A549 (cell line): Measurements from ENCODE around the gene GMPR2. TPM values are rescaled to one million over a fixed set of nuclear protein-coding genes. Genes with fewer than 3 reads are reported as not detected.

Experiments
- CBX8 ChIP-seq: fragments of 200-600 bp; sonication (generic); IDR thresholded peaks from 2 replicates; pipeline ENCODE4 v1.6.1; 2016
- CHD2 ChIP-seq: fragments of 150-350 bp; IDR thresholded peaks from 2 replicates; pipeline ENCODE4 v1.6.1; 2014; ENCODE audit warnings: low read length; ENCODE audit not compliant: partially characterized antibody
- E2F6 ChIP-seq: IDR thresholded peaks from 2 replicates; pipeline ENCODE4 v1.6.1; 2012; ENCODE audit warnings: low read depth, borderline replicate concordance
- EHMT2 ChIP-seq: fragments of 200-600 bp; sonication (generic); IDR thresholded peaks from 2 replicates; pipeline ENCODE4 v1.6.1; 2016; ENCODE audit warnings: antibody characterized with exemption, low read depth, mild to moderate bottlenecking, moderate library complexity
- ELK1 ChIP-seq: fragments of 150-350 bp; IDR thresholded peaks from 2 replicates; pipeline ENCODE4 v1.6.1; 2014; ENCODE audit warnings: low read depth, mild to moderate bottlenecking, low read length
- ESRRA ChIP-seq: fragments of 150-350 bp; IDR thresholded peaks from 2 replicates; pipeline ENCODE4 v1.6.1; 2014; ENCODE audit warnings: mild to moderate bottlenecking, low read length, borderline replicate concordance
- FOXS1 ChIP-seq: fragments of 250-450 bp; sonication (Bioruptor Pico); IDR thresholded peaks from 2 replicates; pipeline ENCODE4 v1.5.0; 2020; ENCODE audit warnings: mild to moderate bottlenecking, moderate library complexity
- HMGXB4 ChIP-seq: fragments of 250-450 bp; sonication (Bioruptor Pico); IDR thresholded peaks from 2 replicates; pipeline ENCODE4 v1.5.0; 2021; ENCODE audit warnings: mild to moderate bottlenecking, moderate library complexity, borderline replicate concordance
- JUN ChIP-seq, 2 experiments: fragments of >200 bp; sonication (Bioruptor Twin); formaldehyde crosslinking; IDR thresholded peaks; 2 replicates in 1 of 2; 3 replicates in 1 of 2; pipeline ENCODE4 v1.6.1; 2016 to 2017
- MAX ChIP-seq: IDR thresholded peaks from 2 replicates; pipeline ENCODE4 v1.6.1; 2012
- MAZ ChIP-seq: fragments of 150-350 bp; IDR thresholded peaks from 2 replicates; pipeline ENCODE4 v1.6.1; 2014; ENCODE audit warnings: antibody characterized with exemption, low read depth, low read length, borderline replicate concordance
- MYC ChIP-seq: IDR thresholded peaks from 2 replicates; pipeline ENCODE4 v1.6.1; 2012; ENCODE audit warnings: mild to moderate bottlenecking, inconsistent platforms, low read length, improper control_type of control experiment, borderline replicate concordance
- NFE2L2 ChIP-seq: fragments of 150-350 bp; conservative IDR thresholded peaks from 2 replicates; pipeline ENCODE4 v1.6.1; 2014; ENCODE audit warnings: low read length
- NR3C1 ChIP-seq: fragments of >200 bp; sonication (Bioruptor Twin); formaldehyde crosslinking; IDR thresholded peaks from 3 replicates; pipeline ENCODE4 v1.6.1; 2017
- PBX3 ChIP-seq: IDR thresholded peaks from 2 replicates; pipeline ENCODE4 v1.6.1; 2012
- POLR2A ChIP-seq: IDR thresholded peaks from 2 replicates; pipeline ENCODE4 v1.6.1; 2012; ENCODE audit warnings: mild to moderate bottlenecking, low read length
- RAD21 ChIP-seq, 2 experiments: fragments of >200 bp in 1 of 2; sonication (Bioruptor Twin) in 1 of 2; formaldehyde crosslinking in 1 of 2; IDR thresholded peaks in 1 of 2; conservative IDR thresholded peaks in 1 of 2; 2 replicates in 1 of 2; 3 replicates in 1 of 2; pipeline ENCODE4 v1.6.1; 2012 to 2018; ENCODE audit warnings: inconsistent platforms in 1 of 2
- RARB ChIP-seq: fragments of 250-450 bp; sonication (Bioruptor Pico); IDR thresholded peaks from 2 replicates; pipeline ENCODE4 v1.8.0; 2021; ENCODE audit warnings: mild to moderate bottlenecking, moderate library complexity
- REST ChIP-seq: fragments of 200-600 bp; sonication (generic); IDR thresholded peaks from 2 replicates; pipeline ENCODE4 v1.6.1; 2016; ENCODE audit warnings: antibody characterized with exemption, mild to moderate bottlenecking, moderate library complexity
- RNF2 ChIP-seq: fragments of 200-600 bp; sonication (generic); IDR thresholded peaks from 2 replicates; pipeline ENCODE4 v1.6.1; 2016; ENCODE audit warnings: low read depth, mild to moderate bottlenecking, antibody characterized with exemption, moderate library complexity, borderline replicate concordance
- SMC3 ChIP-seq: fragments of >200 bp; sonication (Bioruptor Twin); formaldehyde crosslinking; IDR thresholded peaks from 3 replicates; pipeline ENCODE4 v1.6.1; 2018; ENCODE audit warnings: inconsistent platforms
- TFCP2L1 ChIP-seq: fragments of 250-450 bp; sonication (Bioruptor Pico); IDR thresholded peaks from 2 replicates; pipeline ENCODE4 v1.5.0; 2021; ENCODE audit warnings: mild to moderate bottlenecking
- ZNF302 ChIP-seq: fragments of 250-450 bp; sonication (Bioruptor Pico); IDR thresholded peaks from 2 replicates; pipeline ENCODE4 v1.9.0; 2021; ENCODE audit warnings: inconsistent platforms, mild to moderate bottlenecking, moderate library complexity
- polyA plus RNA-seq, 4 experiments: library from polyadenylated mRNA; depleted of rRNA in 3 of 4; stranded (reverse); fragments of >200 nt; fragmentation: RNase III in 1 of 4; extraction: RNeasy Plus Mini Kit Qiagen cat#74134 plus additional on column Dnase treatment in 1 of 4; gene quantifications; 2 replicates in 3 of 4; 3 replicates in 1 of 4; pipeline ENCODE4 v1.2.3, GENCODE V29; 2011 to 2017

Gene GMPR2
- polyA plus RNA-seq, 2 of the 4 experiments (the other 2 are of a cell fraction): 70.0 to 91.7 TPM

- TF ChIP-seq REST (no peak; the same call in 1 of the 2 replicates), RARB (no peak), ZNF302 (CRISPR knock-in tag) (no peak), SMC3 (no peak), RAD21 (conservative IDR thresholded peaks at IDR 0.05 in 1 of 2, IDR thresholded peaks at IDR 0.05 in 1 of 2) (no peak), RNF2 (no peak), EHMT2 (no peak), CHD2 (no peak), MAX (peak; percentile 99), POLR2A (peak; percentile 81), HMGXB4 (no peak), PBX3 (peak; percentile 54; the same call in 1 of the 2 replicates), ELK1 (peak; percentile 86), MYC (peak; percentile 98), JUN (IDR thresholded peaks at IDR 0.05) (peak; percentile 73 to 96; a peak in 4 of 5 replicates), NR3C1 (no peak), TFCP2L1 (peak; percentile 81), FOXS1 (CRISPR knock-in tag) (no peak), MAZ (peak; percentile 86; the same call in 1 of the 2 replicates), CBX8 (no peak), ESRRA (no peak), NFE2L2 (no peak), E2F6 (0 out of 2 replicates have a peak, but pooled peaks have one; percentile 48)
These were observed 44.3 kb upstream of the GMPR2 start, which contains the start of gene IPO4 (continued) for GRCh38 chr14:24188251-24189058.
